Stimulated activated CD4-positive, alpha-beta T cell treated with anti-CD3 and anti-CD28 coated beads, Interleukin-2, amount 100 ng/mL, for 48 hours (primary cell): ENCODE results near the gene ZNF675.
A peak's percentile ranks its signal among the peaks of the same experiment; 100 is the strongest.
"Not testable (repeated sequence)": the region's sequence is repeated elsewhere in the genome, so short reads cannot be mapped to it uniquely, and the experiment has no call there.

Experiments
- DNase-seq, 2 donors: peaks; one replicate each; pipeline ENCODE4 v3.0.0-alpha.2; 2020

Gene ZNF675

GRCh38 chr19:23686621-23687423, at the start of gene ZNF675:
Gene ZNF675 (minus strand): TSS chr19:23687212. CDS start chr19:23687033, 179 bp downstream.
- peak; percentile 69 to 71 for DNase-seq

GRCh38 chr19:23730729-23731465, 43.9 kb upstream of the ZNF675 start:
- not testable (repeated sequence) for DNase-seq

GRCh38 chr19:23724161-23724560, 37.1 kb upstream of the ZNF675 start:
- DNase-seq: not testable (repeated sequence)

- no peak for DNase-seq
Measured at GRCh38 chr19:23718802-23719201, 31.8 kb upstream of the ZNF675 start.

- no peak for DNase-seq
Measured at GRCh38 chr19:23716792-23717191, 29.8 kb upstream of the ZNF675 start.

GRCh38 chr19:23709347-23709746, 22.3 kb upstream of the ZNF675 start:
- no peak for DNase-seq

- no peak for DNase-seq
Measured at GRCh38 chr19:23706657-23707056, 19.6 kb upstream of the ZNF675 start.

- DNase-seq: no peak
Measured at GRCh38 chr19:23699521-23699860, 12.5 kb upstream of the ZNF675 start.

- no peak for DNase-seq
Measured at GRCh38 chr19:23698711-23699520, 11.9 kb upstream of the ZNF675 start.

GRCh38 chr19:23692937-23693336, 5.9 kb upstream of the ZNF675 start:
- not testable (repeated sequence) for DNase-seq

- no peak for DNase-seq
Measured at GRCh38 chr19:23673132-23673531, 13.9 kb downstream of the ZNF675 start.

GRCh38 chr19:23668606-23669005, 18.4 kb downstream of the ZNF675 start:
- DNase-seq: not testable (repeated sequence)

- no peak for DNase-seq
Measured at GRCh38 chr19:23665651-23666410, 21.2 kb downstream of the ZNF675 start.

- not testable (repeated sequence) for DNase-seq
Measured at GRCh38 chr19:23649817-23650216, 37.2 kb downstream of the ZNF675 start.
